Neural cell (in vitro differentiated cells): ENCODE results near the gene FOXL1. TPM values are rescaled to one million over a fixed set of nuclear protein-coding genes. Genes with fewer than 3 reads are reported as not detected.
A peak's percentile ranks its signal among the peaks of the same experiment; 100 is the strongest.

Experiments
- H2AFZ ChIP-seq: fragments of 200-600, 300-800 bp; sonication (generic), shearing (Covaris generic); 2 replicates; pipeline ENCODE4 v1.6.0; 2014; ENCODE audit warnings: low read depth, mild to moderate bottlenecking, antibody characterized with exemption, low read length, moderate library complexity
- H3F3A ChIP-seq: fragments of 200-600 bp; shearing (Covaris generic); 2 replicates; pipeline ENCODE4 v1.6.1; 2016; ENCODE audit warnings: mild to moderate bottlenecking, moderate library complexity, mixed read lengths, antibody characterized with exemption, low read length; ENCODE audit not compliant: insufficient read depth, poor library complexity, severe bottlenecking
- H3K27ac ChIP-seq: fragments of 200-600, 300-800 bp; sonication (generic), shearing (Covaris generic); 2 replicates; pipeline ENCODE4 v1.5.1; 2014; ENCODE audit warnings: mild to moderate bottlenecking, low read length, moderate library complexity
- H3K27me3 ChIP-seq: fragments of 300-800, 200-600 bp; sonication (generic), shearing (Covaris generic); 2 replicates; pipeline ENCODE4 v1.6.0; 2014; ENCODE audit warnings: mild to moderate bottlenecking, low read depth, low read length, moderate library complexity; ENCODE audit not compliant: insufficient read depth
- H3K36me3 ChIP-seq: fragments of 300-800, 200-600 bp; sonication (generic), shearing (Covaris generic); 2 replicates; pipeline ENCODE4 v1.5.1; 2014; ENCODE audit warnings: mild to moderate bottlenecking, antibody characterized with exemption, low read length, moderate library complexity; ENCODE audit not compliant: insufficient read depth
- H3K4me2 ChIP-seq: fragments of 300-800, 200-600 bp; sonication (generic), shearing (Covaris generic); 2 replicates; pipeline ENCODE4 v1.6.0; 2014; ENCODE audit warnings: mild to moderate bottlenecking, low read length
- H3K4me3 ChIP-seq: fragments of 300-800, 200-600 bp; sonication (generic), shearing (Covaris generic); 2 replicates; pipeline ENCODE4 v1.5.1; 2014; ENCODE audit warnings: mild to moderate bottlenecking, low read length, moderate library complexity
- H3K79me2 ChIP-seq: fragments of 200-600 bp; shearing (Covaris generic); replicated peaks from 2 replicates; pipeline ENCODE4 v1.6.0; 2014; ENCODE audit warnings: mild to moderate bottlenecking, low read length, moderate library complexity; ENCODE audit not compliant: insufficient read depth
- H3K9ac ChIP-seq: fragments of 300-800, 200-600 bp; sonication (generic), shearing (Covaris generic); 2 replicates; pipeline ENCODE4 v1.6.1; 2016; ENCODE audit warnings: mild to moderate bottlenecking, low read length, mixed read lengths
- H3K9me2 ChIP-seq: fragments of 200-600 bp; shearing (Covaris generic); 2 replicates; pipeline ENCODE4 v1.6.1; 2016; ENCODE audit warnings: mild to moderate bottlenecking, low read length, mixed read lengths; ENCODE audit not compliant: insufficient read depth
- H3K9me3 ChIP-seq: fragments of 200-600, 300-800 bp; sonication (generic), shearing (Covaris generic); 2 replicates; pipeline ENCODE4 v1.6.1; 2016; ENCODE audit warnings: mild to moderate bottlenecking, mixed run types, low read length, moderate library complexity, mixed read lengths
- H4K20me1 ChIP-seq: fragments of 200-600 bp; shearing (Covaris generic); 2 replicates; pipeline ENCODE4 v1.6.1; 2016; ENCODE audit warnings: mild to moderate bottlenecking, mixed run types; ENCODE audit not compliant: insufficient read depth
- CTCF ChIP-seq: fragments of 450-650 bp; IDR thresholded peaks from 2 replicates; pipeline ENCODE4 v1.5.1; 2014; ENCODE audit warnings: antibody characterized with exemption, mild to moderate bottlenecking, moderate library complexity; ENCODE audit not compliant: poor library complexity, severe bottlenecking
- EZH2 ChIP-seq: fragments of 200-600, 300-800 bp; shearing (Covaris generic), sonication (generic); IDR thresholded peaks from 2 replicates; pipeline ENCODE4 v1.6.1; 2014; ENCODE audit warnings: antibody characterized with exemption, low read length, borderline replicate concordance, mild to moderate bottlenecking; ENCODE audit not compliant: insufficient read depth, poor library complexity, severe bottlenecking
- MXI1 ChIP-seq: fragments of 450-650 bp; conservative IDR thresholded peaks from 2 replicates; pipeline ENCODE4 v1.6.1; 2014; ENCODE audit warnings: antibody characterized with exemption, mild to moderate bottlenecking; ENCODE audit not compliant: poor library complexity, severe bottlenecking
- POLR2AphosphoS5 ChIP-seq: IDR thresholded peaks from 2 replicates; pipeline ENCODE4 v1.6.1; 2012
- RAD21 ChIP-seq: fragments of 450-650 bp; conservative IDR thresholded peaks from 2 replicates; pipeline ENCODE4 v1.6.1; 2014; ENCODE audit warnings: antibody characterized with exemption, mild to moderate bottlenecking, moderate library complexity
- SMC3 ChIP-seq: fragments of 450-650 bp; conservative IDR thresholded peaks from 2 replicates; pipeline ENCODE4 v1.6.1; 2014; ENCODE audit warnings: antibody characterized with exemption, mild to moderate bottlenecking, moderate library complexity; ENCODE audit not compliant: poor library complexity
- TAF1 ChIP-seq: IDR thresholded peaks from 2 replicates; pipeline ENCODE4 v1.6.1; 2012; ENCODE audit warnings: low read depth
- polyA plus RNA-seq: library from polyadenylated mRNA; depleted of rRNA; stranded (reverse); fragments of >200 nt; gene quantifications from 2 replicates; pipeline ENCODE4 v1.2.3, GENCODE V29; 2014
- TF ChIP-seq, protein P1 (sequence below): IDR thresholded peaks from 2 replicates; pipeline ENCODE4 v1.6.1; 2012; ENCODE audit warnings: borderline replicate concordance

The FOXL1 gene
- polyA plus RNA-seq, 1 donor from 2014 or later, result 0.07 TPM

DNA sequence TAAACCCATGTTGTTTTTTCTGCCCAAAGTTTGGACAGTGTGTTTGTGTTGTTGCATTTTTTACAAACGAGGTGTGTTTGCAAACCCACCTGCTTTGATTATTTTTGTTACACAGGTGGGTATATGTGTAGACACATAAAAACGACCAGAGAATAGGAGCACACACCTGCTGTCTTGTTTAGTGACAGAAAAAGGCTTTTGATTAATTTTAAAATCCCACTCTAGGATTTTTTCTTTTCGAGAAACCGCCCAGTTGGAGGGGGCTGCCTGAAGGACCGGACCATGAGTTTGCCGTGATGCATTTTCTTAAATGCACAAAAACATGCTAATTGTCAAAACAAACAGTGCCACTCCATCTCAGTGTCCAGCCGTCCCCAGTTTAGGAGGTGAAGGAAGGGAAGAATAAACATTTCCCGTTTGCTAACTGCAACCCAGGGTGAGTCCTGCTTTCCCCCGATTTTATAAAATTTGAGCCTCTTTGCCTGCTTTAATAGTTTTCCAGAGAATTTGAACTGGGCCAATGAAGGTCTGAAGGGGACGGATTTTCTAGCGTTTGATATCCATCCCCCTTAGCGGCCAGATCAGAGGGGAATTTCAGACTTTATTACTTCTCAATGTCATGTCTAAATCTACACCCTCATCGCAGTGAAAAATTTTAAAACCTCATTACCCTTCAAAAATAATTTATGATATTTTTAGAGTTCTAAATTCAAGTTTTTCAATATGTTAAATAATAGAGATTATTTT lies 8.5 kb upstream of the FOXL1 start:
- no peaks in the 10 kb centered on the region for H3K36me3 ChIP-seq
- H3K27ac ChIP-seq, result no peak overlapping the region
- peaks cover 97% of the 10 kb centered on the region for H3K27me3 ChIP-seq
- no peaks in the 10 kb centered on the region for H3K79me2 ChIP-seq
- H3F3A ChIP-seq, result no peaks in the 10 kb centered on the region
- no peak overlapping the region for H3K4me3 ChIP-seq
- TF ChIP-seq SMC3 (no peak), MXI1 (no peak), TAF1 (no peak), POLR2AphosphoS5 (peak; percentile 31), CTCF (no peak), EZH2 (peak; percentile 15), RAD21 (no peak)
- TF ChIP-seq, protein P1, sequence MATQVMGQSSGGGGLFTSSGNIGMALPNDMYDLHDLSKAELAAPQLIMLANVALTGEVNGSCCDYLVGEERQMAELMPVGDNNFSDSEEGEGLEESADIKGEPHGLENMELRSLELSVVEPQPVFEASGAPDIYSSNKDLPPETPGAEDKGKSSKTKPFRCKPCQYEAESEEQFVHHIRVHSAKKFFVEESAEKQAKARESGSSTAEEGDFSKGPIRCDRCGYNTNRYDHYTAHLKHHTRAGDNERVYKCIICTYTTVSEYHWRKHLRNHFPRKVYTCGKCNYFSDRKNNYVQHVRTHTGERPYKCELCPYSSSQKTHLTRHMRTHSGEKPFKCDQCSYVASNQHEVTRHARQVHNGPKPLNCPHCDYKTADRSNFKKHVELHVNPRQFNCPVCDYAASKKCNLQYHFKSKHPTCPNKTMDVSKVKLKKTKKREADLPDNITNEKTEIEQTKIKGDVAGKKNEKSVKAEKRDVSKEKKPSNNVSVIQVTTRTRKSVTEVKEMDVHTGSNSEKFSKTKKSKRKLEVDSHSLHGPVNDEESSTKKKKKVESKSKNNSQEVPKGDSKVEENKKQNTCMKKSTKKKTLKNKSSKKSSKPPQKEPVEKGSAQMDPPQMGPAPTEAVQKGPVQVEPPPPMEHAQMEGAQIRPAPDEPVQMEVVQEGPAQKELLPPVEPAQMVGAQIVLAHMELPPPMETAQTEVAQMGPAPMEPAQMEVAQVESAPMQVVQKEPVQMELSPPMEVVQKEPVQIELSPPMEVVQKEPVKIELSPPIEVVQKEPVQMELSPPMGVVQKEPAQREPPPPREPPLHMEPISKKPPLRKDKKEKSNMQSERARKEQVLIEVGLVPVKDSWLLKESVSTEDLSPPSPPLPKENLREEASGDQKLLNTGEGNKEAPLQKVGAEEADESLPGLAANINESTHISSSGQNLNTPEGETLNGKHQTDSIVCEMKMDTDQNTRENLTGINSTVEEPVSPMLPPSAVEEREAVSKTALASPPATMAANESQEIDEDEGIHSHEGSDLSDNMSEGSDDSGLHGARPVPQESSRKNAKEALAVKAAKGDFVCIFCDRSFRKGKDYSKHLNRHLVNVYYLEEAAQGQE, result no peak
- H3K4me2 ChIP-seq, result no peak overlapping the region
- H3K9me2 ChIP-seq, result no peaks in the 10 kb centered on the region
- no peaks in the 10 kb centered on the region for H3K9me3 ChIP-seq
- H4K20me1 ChIP-seq, result no peaks in the 10 kb centered on the region
- no peak overlapping the region for H2AFZ ChIP-seq
- no peak overlapping the region for H3K9ac ChIP-seq

GRCh38 chr16:86570558-86571529 lies 7.5 kb upstream of the FOXL1 start:
- H3K9me2 ChIP-seq, result no peaks in the 10 kb centered on the region
- no peak overlapping the region for H3K9ac ChIP-seq
- H3K4me2 ChIP-seq, result no peak overlapping the region
- H3K4me3 ChIP-seq, result no peak overlapping the region
- H2AFZ ChIP-seq, result no peak overlapping the region
- peaks cover 97% of the 10 kb centered on the region for H3K27me3 ChIP-seq
- no peaks in the 10 kb centered on the region for H4K20me1 ChIP-seq
- TF ChIP-seq RAD21, result no peak
- no peak for TF ChIP-seq SMC3
- no peak for TF ChIP-seq POLR2AphosphoS5
- TF ChIP-seq TAF1, result no peak
- no peak for TF ChIP-seq EZH2
- TF ChIP-seq, protein P1, result no peak
- TF ChIP-seq CTCF, result no peak
- H3K36me3 ChIP-seq, result no peaks in the 10 kb centered on the region
- H3K27ac ChIP-seq, result no peak overlapping the region
- H3K79me2 ChIP-seq, result no peaks in the 10 kb centered on the region
- H3F3A ChIP-seq, result no peaks in the 10 kb centered on the region
- H3K9me3 ChIP-seq, result no peaks in the 10 kb centered on the region
